Gastrocnemius medialis (tissue), 4 donors: ENCODE measurements around the gene PDE1C.

Source experiments
- POLR2A ChIP-seq, 2 donors: fragments of 450-650 bp; IDR thresholded peaks; one replicate each; pipeline ENCODE4 v1.6.1; 2017; ENCODE audit warnings: antibody characterized with exemption in 2 of 2, mild to moderate bottlenecking in 2 of 2, moderate library complexity in 2 of 2
- TF ChIP-seq, protein P1 (sequence below), 5 experiments: fragments of 450-650 bp in 3 of 5; fragments of 200-600 bp in 2 of 5; sonication (generic) in 2 of 5; IDR thresholded peaks in 4 of 5; conservative IDR thresholded peaks in 1 of 5; 1 replicate in 4 of 5; 2 replicates in 1 of 5; pipeline ENCODE4 v1.5.1; 2016 to 2019; ENCODE audit warnings: antibody characterized with exemption in 5 of 5, mild to moderate bottlenecking in 3 of 5, moderate library complexity in 3 of 5

DNA sequence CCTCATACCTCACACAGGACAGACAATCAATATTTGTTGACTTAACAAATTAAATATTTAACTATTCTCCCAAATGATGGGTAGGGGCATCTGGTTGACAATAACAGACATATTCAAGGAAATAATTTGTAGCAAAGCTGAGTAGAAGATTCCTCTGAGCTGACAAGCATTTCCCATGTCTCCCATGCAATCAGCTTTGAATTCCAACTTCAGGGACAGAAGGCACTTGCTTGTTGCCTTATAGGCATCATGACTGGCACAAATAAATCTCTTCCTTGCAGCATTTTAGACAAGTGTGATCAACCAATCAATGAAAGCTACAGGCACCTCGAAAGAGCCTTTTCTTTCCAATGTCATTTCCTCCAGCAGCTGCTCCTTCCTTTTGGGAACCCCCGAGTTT, 146.0 kb downstream of the PDE1C start:
- TF ChIP-seq, protein P1, sequence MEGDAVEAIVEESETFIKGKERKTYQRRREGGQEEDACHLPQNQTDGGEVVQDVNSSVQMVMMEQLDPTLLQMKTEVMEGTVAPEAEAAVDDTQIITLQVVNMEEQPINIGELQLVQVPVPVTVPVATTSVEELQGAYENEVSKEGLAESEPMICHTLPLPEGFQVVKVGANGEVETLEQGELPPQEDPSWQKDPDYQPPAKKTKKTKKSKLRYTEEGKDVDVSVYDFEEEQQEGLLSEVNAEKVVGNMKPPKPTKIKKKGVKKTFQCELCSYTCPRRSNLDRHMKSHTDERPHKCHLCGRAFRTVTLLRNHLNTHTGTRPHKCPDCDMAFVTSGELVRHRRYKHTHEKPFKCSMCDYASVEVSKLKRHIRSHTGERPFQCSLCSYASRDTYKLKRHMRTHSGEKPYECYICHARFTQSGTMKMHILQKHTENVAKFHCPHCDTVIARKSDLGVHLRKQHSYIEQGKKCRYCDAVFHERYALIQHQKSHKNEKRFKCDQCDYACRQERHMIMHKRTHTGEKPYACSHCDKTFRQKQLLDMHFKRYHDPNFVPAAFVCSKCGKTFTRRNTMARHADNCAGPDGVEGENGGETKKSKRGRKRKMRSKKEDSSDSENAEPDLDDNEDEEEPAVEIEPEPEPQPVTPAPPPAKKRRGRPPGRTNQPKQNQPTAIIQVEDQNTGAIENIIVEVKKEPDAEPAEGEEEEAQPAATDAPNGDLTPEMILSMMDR (IDR thresholded peaks at IDR 0.05 in 4 of 5, conservative IDR thresholded peaks at IDR 0.05 in 1 of 5) = no peak
- TF ChIP-seq POLR2A (IDR thresholded peaks at IDR 0.05) = no peak
